HepG2 (cell line): ENCODE results near the gene FASTK. TPM values are rescaled to one million over a fixed set of nuclear protein-coding genes. Genes with fewer than 3 reads are reported as not detected.

Source experiments
- ADNP ChIP-seq: sonication (generic); formaldehyde crosslinking; IDR thresholded peaks from 2 replicates; pipeline ENCODE4 v1.4.0; 2020; ENCODE audit warnings: missing genetic modification reagents
- ATF7-NPFF ChIP-seq: sonication (generic); formaldehyde crosslinking; IDR thresholded peaks from 2 replicates; pipeline ENCODE4 v1.8.1; 2023; ENCODE audit warnings: mild to moderate bottlenecking, low read depth, missing genetic modification reagents, moderate library complexity
- CREB1 ChIP-seq, 2 experiments: fragments of 450-650 bp in 1 of 2; IDR thresholded peaks; 2 replicates each; pipeline ENCODE4 v1.6.1; 2016 to 2017; ENCODE audit warnings: control low read depth in 1 of 2, mild to moderate bottlenecking in 1 of 2, missing compliant biosample characterization in 1 of 2, missing genetic modification characterization in 1 of 2
- HDAC1 ChIP-seq: sonication (generic); formaldehyde crosslinking; IDR thresholded peaks from 2 replicates; pipeline ENCODE4 v1.5.1; 2020; ENCODE audit warnings: mild to moderate bottlenecking, missing genetic modification reagents
- ISX ChIP-seq: sonication (generic); formaldehyde crosslinking; conservative IDR thresholded peaks from 2 replicates; pipeline ENCODE4 v1.5.0; 2020; ENCODE audit warnings: missing genetic modification reagents
- PCBP2 ChIP-seq: fragments of 200-400 bp; formaldehyde crosslinking; optimal IDR thresholded peaks from 2 replicates; pipeline ENCODE3; 2018; ENCODE audit warnings: low read length, low read depth; ENCODE audit not compliant: poor library complexity, severe bottlenecking
- TBX3 ChIP-seq: fragments of 450-650 bp; IDR thresholded peaks from 2 replicates; pipeline ENCODE4 v1.6.1; 2017; ENCODE audit warnings: antibody characterized with exemption, mild to moderate bottlenecking, inconsistent platforms, borderline replicate concordance
- XBP1 ChIP-seq: sonication (generic); formaldehyde crosslinking; IDR thresholded peaks from 2 replicates; pipeline ENCODE4 v1.5.0; 2020; ENCODE audit warnings: missing genetic modification reagents
- ZFP90 ChIP-seq: sonication (generic); formaldehyde crosslinking; IDR thresholded peaks from 2 replicates; pipeline ENCODE4 v1.8.0; 2022; ENCODE audit warnings: missing genetic modification reagents, mild to moderate bottlenecking, inconsistent platforms, borderline replicate concordance
- ZKSCAN5 ChIP-seq: sonication (generic); formaldehyde crosslinking; IDR thresholded peaks from 2 replicates; pipeline ENCODE4 v1.5.1; 2020; ENCODE audit warnings: mild to moderate bottlenecking, missing genetic modification reagents
- ZMAT3 ChIP-seq: sonication (generic); formaldehyde crosslinking; conservative IDR thresholded peaks from 2 replicates; pipeline ENCODE4 v1.7.0; 2021; ENCODE audit warnings: missing genetic modification reagents
- ZNF143 ChIP-seq: sonication (generic); formaldehyde crosslinking; IDR thresholded peaks from 2 replicates; pipeline ENCODE4 v1.4.0; 2020; ENCODE audit warnings: missing genetic modification reagents
- ZNF232 ChIP-seq: sonication (generic); formaldehyde crosslinking; IDR thresholded peaks from 2 replicates; pipeline ENCODE4 v1.4.0; 2020; ENCODE audit warnings: missing genetic modification reagents, borderline replicate concordance
- ZNF460 ChIP-seq: sonication (generic); formaldehyde crosslinking; IDR thresholded peaks from 2 replicates; pipeline ENCODE4 v1.5.1; 2020; ENCODE audit warnings: missing genetic modification reagents, mild to moderate bottlenecking, borderline replicate concordance
- ZNF501 ChIP-seq: sonication (generic); formaldehyde crosslinking; IDR thresholded peaks from 2 replicates; pipeline ENCODE4 v1.5.1; 2020; ENCODE audit warnings: mild to moderate bottlenecking, moderate library complexity, missing genetic modification reagents
- ZNF572 ChIP-seq: sonication (generic); formaldehyde crosslinking; IDR thresholded peaks from 2 replicates; pipeline ENCODE4 v1.5.1; 2020; ENCODE audit warnings: mild to moderate bottlenecking, missing genetic modification reagents
- ZNF761 ChIP-seq: sonication (generic); formaldehyde crosslinking; conservative IDR thresholded peaks from 2 replicates; pipeline ENCODE4 v1.4.0; 2020; ENCODE audit warnings: mild to moderate bottlenecking, missing genetic modification reagents
- ZNF850 ChIP-seq: sonication (generic); formaldehyde crosslinking; conservative IDR thresholded peaks from 2 replicates; pipeline ENCODE4 v1.9.0; 2021; ENCODE audit warnings: mild to moderate bottlenecking, missing genetic modification reagents
- ZSCAN20 ChIP-seq: sonication (generic); formaldehyde crosslinking; IDR thresholded peaks from 2 replicates; pipeline ENCODE4 v1.4.0; 2020; ENCODE audit warnings: missing genetic modification reagents, mild to moderate bottlenecking, borderline replicate concordance
- ZSCAN25 ChIP-seq: sonication (generic); formaldehyde crosslinking; IDR thresholded peaks from 2 replicates; pipeline ENCODE4 v1.8.0; 2022; ENCODE audit warnings: mild to moderate bottlenecking, missing genetic modification reagents
- polyA plus RNA-seq, 8 experiments: library from polyadenylated mRNA; depleted of rRNA in 3 of 8; stranded (reverse) in 7 of 8; unstranded in 1 of 8; fragments of >200 nt; fragmentation: Illumina TruSeq in 4 of 8; extraction: Trizol in 4 of 8; gene quantifications; 2 replicates each; pipeline versions ENCODE4 v1.2.1 to v1.2.3, GENCODE V29; 2011 to 2016; ENCODE audit warnings: low read depth in 4 of 8, missing spikeins in 1 of 8, mixed read lengths in 1 of 8; ENCODE audit not compliant: insufficient read depth in 1 of 8
- total RNA-seq, 5 experiments: library from RNA; depleted of rRNA; stranded (reverse); fragments of >200 nt; fragmentation: Illumina TruSeq; extraction: Trizol; gene quantifications; 2 replicates each; pipeline ENCODE4 v1.2.3, GENCODE V29; 2016; ENCODE audit warnings: low read depth in 1 of 5
- TF ChIP-seq, protein P1 (sequence below): sonication (generic); formaldehyde crosslinking; IDR thresholded peaks from 2 replicates; pipeline ENCODE4 v1.4.0; 2020; ENCODE audit warnings: mild to moderate bottlenecking, missing genetic modification reagents
- TF ChIP-seq, protein P2 (sequence below): sonication (generic); formaldehyde crosslinking; IDR thresholded peaks from 2 replicates; pipeline ENCODE4 v1.5.1; 2020; ENCODE audit warnings: mild to moderate bottlenecking, moderate library complexity, missing genetic modification reagents
- TF ChIP-seq, protein P3 (sequence below): sonication (generic); formaldehyde crosslinking; IDR thresholded peaks from 2 replicates; pipeline ENCODE4 v1.4.0; 2020; ENCODE audit warnings: missing genetic modification reagents
- TF ChIP-seq, protein P4 (sequence below): IDR thresholded peaks from 2 replicates; pipeline ENCODE4 v1.6.1; 2012; ENCODE audit warnings: inconsistent platforms

The FASTK gene
- total and polyA plus RNA-seq, 2 of the 13 experiments (the other 11 are each of a cell fraction or from before 2014, with no cell fraction given), result 52.9 to 55.7 TPM

DNA sequence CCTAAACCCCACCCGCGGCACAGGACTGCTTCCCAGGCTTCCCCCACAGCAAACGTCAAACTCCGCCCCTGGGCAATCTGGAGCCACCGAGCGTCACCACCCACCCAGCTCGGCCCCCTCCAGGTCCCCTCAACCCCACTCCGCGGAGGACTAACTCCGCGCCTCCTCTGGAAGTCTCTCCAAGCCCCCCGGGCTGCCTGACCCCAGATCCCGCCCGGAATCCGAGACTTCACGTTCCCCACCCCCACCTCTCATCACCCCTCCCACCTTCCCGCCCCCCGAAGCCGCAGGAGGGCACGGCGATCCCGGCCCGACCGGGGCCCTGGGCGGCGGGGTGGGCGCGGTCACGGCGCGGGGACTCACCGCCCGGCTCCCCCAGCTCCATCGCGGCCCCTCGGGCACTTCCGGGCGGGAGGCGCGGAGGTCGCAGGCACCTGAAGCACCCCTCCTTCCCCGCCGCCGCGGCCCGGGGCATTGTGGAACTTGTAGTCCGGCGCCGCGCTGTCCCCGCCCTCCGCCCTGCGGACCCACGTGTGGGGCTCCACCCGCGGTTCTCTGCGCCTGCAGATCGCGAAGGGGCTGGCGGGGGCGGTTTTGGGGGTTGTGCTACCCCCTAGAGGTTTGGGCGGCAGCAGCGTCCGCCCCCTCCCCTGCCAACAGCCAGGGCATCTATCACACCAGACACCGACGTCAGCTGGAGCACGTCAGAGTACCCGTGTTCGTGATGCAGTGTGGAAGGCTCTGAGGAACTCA, 2.6 kb upstream of the FASTK start, which contains the start of gene TMUB1 (continued):
- TF ChIP-seq, protein P1, sequence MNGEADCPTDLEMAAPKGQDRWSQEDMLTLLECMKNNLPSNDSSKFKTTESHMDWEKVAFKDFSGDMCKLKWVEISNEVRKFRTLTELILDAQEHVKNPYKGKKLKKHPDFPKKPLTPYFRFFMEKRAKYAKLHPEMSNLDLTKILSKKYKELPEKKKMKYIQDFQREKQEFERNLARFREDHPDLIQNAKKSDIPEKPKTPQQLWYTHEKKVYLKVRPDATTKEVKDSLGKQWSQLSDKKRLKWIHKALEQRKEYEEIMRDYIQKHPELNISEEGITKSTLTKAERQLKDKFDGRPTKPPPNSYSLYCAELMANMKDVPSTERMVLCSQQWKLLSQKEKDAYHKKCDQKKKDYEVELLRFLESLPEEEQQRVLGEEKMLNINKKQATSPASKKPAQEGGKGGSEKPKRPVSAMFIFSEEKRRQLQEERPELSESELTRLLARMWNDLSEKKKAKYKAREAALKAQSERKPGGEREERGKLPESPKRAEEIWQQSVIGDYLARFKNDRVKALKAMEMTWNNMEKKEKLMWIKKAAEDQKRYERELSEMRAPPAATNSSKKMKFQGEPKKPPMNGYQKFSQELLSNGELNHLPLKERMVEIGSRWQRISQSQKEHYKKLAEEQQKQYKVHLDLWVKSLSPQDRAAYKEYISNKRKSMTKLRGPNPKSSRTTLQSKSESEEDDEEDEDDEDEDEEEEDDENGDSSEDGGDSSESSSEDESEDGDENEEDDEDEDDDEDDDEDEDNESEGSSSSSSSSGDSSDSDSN (CRISPR knock-in tag), result peak; percentile 20; the same call in 1 of the 2 replicates
- TF ChIP-seq ZNF143 (peak; percentile 90), ZNF761 (no peak), ZSCAN25 (peak; percentile 92), HDAC1 (CRISPR knock-in tag) (peak; percentile 32; the same call in 1 of the 2 replicates), ZMAT3 (CRISPR knock-in tag) (0 out of 2 replicates have a peak, but pooled peaks have one; percentile 24), ZNF572 (CRISPR knock-in tag) (0 out of 2 replicates have a peak, but pooled peaks have one; percentile 44), ZKSCAN5 (CRISPR knock-in tag) (no peak), ADNP (CRISPR knock-in tag) (no peak), ATF7-NPFF (CRISPR knock-in tag) (peak; percentile 62; the same call in 1 of the 2 replicates), ZNF501 (CRISPR knock-in tag) (0 out of 2 replicates have a peak, but pooled peaks have one; percentile 45), ZFP90 (CRISPR knock-in tag) (0 out of 2 replicates have a peak, but pooled peaks have one; percentile 61), TBX3 (no peak), ZSCAN20 (CRISPR knock-in tag) (no peak), XBP1 (CRISPR knock-in tag) (no peak), ZNF460 (CRISPR knock-in tag) (no peak), ZNF232 (CRISPR knock-in tag) (peak; percentile 63; the same call in 1 of the 2 replicates), ISX (CRISPR knock-in tag) (no peak), PCBP2 (no peak), ZNF850 (CRISPR knock-in tag) (no peak), CREB1 (IDR thresholded peaks at IDR 0.05) (0 out of 2 replicates have a peak, but pooled peaks have one; percentile 13), CREB1 (CRISPR knock-in tag; IDR thresholded peaks at IDR 0.05) (no peak)
- TF ChIP-seq, protein P2, sequence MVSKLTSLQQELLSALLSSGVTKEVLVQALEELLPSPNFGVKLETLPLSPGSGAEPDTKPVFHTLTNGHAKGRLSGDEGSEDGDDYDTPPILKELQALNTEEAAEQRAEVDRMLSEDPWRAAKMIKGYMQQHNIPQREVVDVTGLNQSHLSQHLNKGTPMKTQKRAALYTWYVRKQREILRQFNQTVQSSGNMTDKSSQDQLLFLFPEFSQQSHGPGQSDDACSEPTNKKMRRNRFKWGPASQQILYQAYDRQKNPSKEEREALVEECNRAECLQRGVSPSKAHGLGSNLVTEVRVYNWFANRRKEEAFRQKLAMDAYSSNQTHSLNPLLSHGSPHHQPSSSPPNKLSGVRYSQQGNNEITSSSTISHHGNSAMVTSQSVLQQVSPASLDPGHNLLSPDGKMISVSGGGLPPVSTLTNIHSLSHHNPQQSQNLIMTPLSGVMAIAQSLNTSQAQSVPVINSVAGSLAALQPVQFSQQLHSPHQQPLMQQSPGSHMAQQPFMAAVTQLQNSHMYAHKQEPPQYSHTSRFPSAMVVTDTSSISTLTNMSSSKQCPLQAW (CRISPR knock-in tag), result peak; percentile 64; the same call in 1 of the 2 replicates
- TF ChIP-seq, protein P3, sequence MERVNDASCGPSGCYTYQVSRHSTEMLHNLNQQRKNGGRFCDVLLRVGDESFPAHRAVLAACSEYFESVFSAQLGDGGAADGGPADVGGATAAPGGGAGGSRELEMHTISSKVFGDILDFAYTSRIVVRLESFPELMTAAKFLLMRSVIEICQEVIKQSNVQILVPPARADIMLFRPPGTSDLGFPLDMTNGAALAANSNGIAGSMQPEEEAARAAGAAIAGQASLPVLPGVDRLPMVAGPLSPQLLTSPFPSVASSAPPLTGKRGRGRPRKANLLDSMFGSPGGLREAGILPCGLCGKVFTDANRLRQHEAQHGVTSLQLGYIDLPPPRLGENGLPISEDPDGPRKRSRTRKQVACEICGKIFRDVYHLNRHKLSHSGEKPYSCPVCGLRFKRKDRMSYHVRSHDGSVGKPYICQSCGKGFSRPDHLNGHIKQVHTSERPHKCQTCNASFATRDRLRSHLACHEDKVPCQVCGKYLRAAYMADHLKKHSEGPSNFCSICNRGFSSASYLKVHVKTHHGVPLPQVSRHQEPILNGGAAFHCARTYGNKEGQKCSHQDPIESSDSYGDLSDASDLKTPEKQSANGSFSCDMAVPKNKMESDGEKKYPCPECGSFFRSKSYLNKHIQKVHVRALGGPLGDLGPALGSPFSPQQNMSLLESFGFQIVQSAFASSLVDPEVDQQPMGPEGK (CRISPR knock-in tag), result peak; percentile 49
- TF ChIP-seq, protein P4, sequence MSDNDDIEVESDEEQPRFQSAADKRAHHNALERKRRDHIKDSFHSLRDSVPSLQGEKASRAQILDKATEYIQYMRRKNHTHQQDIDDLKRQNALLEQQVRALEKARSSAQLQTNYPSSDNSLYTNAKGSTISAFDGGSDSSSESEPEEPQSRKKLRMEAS, result no peak
